Measurements from ENCODE around the gene MS4A6A. TPM values are rescaled to one million over a fixed set of nuclear protein-coding genes. Genes with fewer than 3 reads are reported as not detected.

MS4A6A gene
- total RNA-seq, 1 donor from 2014 or later: 35.0 TPM

Other genes starting within 250 kb of the MS4A6A start
- gene OOSP1, start 244.7 kb downstream of the MS4A6A start, total RNA-seq: not detected
- not detected for gene OOSP4A, start 219.1 kb downstream of the MS4A6A start, total RNA-seq
- gene OOSP4B, start 165.9 kb downstream of the MS4A6A start, total RNA-seq: not detected
- not detected for gene OOSP2, start 142.7 kb downstream of the MS4A6A start, total RNA-seq
- gene MS4A3, start 126.4 kb downstream of the MS4A6A start, total RNA-seq: not detected
- gene MS4A2, start 94.4 kb downstream of the MS4A6A start, total RNA-seq: not detected
- 0.75 TPM for gene MS4A4E, start 60.1 kb upstream of the MS4A6A start, total RNA-seq
- 7.9 TPM for gene MS4A4A, start 97.6 kb upstream of the MS4A6A start, total RNA-seq
- gene MS4A6E, start 144.2 kb upstream of the MS4A6A start, total RNA-seq: not detected
- gene MS4A7, start 195.4 kb upstream of the MS4A6A start, total RNA-seq: 114 TPM
- not detected for gene MS4A14, start 213.4 kb upstream of the MS4A6A start, total RNA-seq
- not detected for gene MS4A5, start 246.5 kb upstream of the MS4A6A start, total RNA-seq

All from ascending aorta (tissue), 1 donor.